ENCODE measurements around the gene UMODL1.
A peak's percentile ranks its signal among the peaks of the same experiment; 100 is the strongest.

Gene UMODL1

GRCh38 chr21:42141643-42142042, 70.5 kb downstream of the UMODL1 start:
- no peak for DNase-seq

GRCh38 chr21:42142141-42142540, 71.0 kb downstream of the UMODL1 start:
- no peak for DNase-seq

GRCh38 chr21:42142627-42143026, 71.5 kb downstream of the UMODL1 start:
- no peak for DNase-seq

GRCh38 chr21:42143111-42143510, 72.0 kb downstream of the UMODL1 start:
- no peak for DNase-seq

GRCh38 chr21:42144221-42144620, 73.1 kb downstream of the UMODL1 start:
- DNase-seq = no peak

- no peak for DNase-seq
Observed at GRCh38 chr21:42144679-42145568, 73.8 kb downstream of the UMODL1 start.

GRCh38 chr21:42145569-42146272, 74.6 kb downstream of the UMODL1 start:
- DNase-seq = peak; percentile 58 to 84

GRCh38 chr21:42146273-42146805, 75.2 kb downstream of the UMODL1 start:
- DNase-seq = no peak

- no peak for DNase-seq
Observed at GRCh38 chr21:42146821-42147220, 75.7 kb downstream of the UMODL1 start.

- DNase-seq = no peak
Observed at GRCh38 chr21:42147386-42148020, 76.4 kb downstream of the UMODL1 start.

- no peak for DNase-seq
Observed at GRCh38 chr21:42148097-42148496, 77.0 kb downstream of the UMODL1 start.

GRCh38 chr21:42148584-42148983, 77.5 kb downstream of the UMODL1 start:
- no peak for DNase-seq

GRCh38 chr21:42149656-42150473, 78.7 kb downstream of the UMODL1 start:
- DNase-seq = no peak

- DNase-seq = no peak
Observed at GRCh38 chr21:42150474-42151085, 79.5 kb downstream of the UMODL1 start.

- DNase-seq = no peak
Observed at GRCh38 chr21:42151148-42151947, 80.2 kb downstream of the UMODL1 start.

- no peak for DNase-seq
Observed at GRCh38 chr21:42151948-42152220, 80.8 kb downstream of the UMODL1 start.

GRCh38 chr21:42153046-42153686, 82.0 kb downstream of the UMODL1 start:
- DNase-seq = no peak

GRCh38 chr21:42153746-42154145, 82.6 kb downstream of the UMODL1 start:
- no peak for DNase-seq

GRCh38 chr21:42154237-42155044, 83.3 kb downstream of the UMODL1 start:
- DNase-seq = no peak
